Measurements from ENCODE around the gene TMEM161A. TPM values are rescaled to one million over a fixed set of nuclear protein-coding genes. Genes with fewer than 3 reads are reported as not detected.
A peak's percentile ranks its signal among the peaks of the same experiment; 100 is the strongest.
"Not testable (repeated sequence)": the region's sequence is repeated elsewhere in the genome, so short reads cannot be mapped to it uniquely, and the experiment has no call there.

Gene TMEM161A
- 21.8 and 26.2 TPM in 2 replicates for total RNA-seq (2014; rRNA removed; shearing (Covaris generic))

DNA sequence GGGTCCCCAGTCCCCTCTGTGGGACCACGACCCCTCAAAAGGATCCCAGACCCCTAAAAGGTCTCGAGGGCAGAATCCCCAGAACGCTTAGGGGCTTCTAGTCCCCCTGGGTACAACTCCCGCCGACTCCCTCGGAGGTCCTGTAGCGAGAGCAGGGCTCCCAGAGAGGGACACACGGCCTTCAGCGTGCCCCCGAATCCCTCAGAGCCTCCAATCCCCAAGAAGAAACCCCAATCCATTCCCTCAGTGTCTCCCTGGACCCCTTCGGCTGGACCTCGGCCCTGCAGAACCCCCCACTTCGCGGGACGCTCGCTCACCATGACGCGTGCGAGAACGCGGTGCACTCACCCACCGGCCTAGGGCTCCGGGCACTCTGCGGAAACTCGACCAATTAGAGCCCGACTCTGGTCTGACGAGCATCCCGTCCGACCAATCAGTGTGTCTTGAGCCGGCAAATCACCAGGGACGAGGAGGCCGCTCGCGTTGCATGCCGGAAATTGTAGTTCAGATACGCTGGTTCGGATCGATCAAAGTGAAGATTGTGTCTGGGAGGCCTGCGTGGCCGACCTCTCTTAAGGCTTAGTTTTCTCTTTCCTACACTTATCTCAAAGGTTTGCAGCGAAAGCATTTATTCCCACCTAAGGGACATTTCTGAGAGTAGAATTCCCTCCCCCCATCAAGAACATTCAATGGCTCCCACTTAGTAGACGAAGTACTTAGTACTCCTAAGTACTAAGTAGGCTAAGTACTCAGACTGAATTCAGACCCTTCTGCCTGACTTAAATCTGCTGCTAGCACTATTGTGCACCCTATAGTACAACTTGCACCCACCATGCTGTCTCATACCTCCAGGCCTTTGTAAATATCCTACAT is at the start of gene TMEM161A:
Gene TMEM161A, minus strand, starts transcription at position 370 of the 873 bp plus-strand sequence. Its CDS starts 50 bp downstream, at position 320.
- peak; percentile 99 for DNase-seq (ENCODE audit: low spot score)

DNA sequence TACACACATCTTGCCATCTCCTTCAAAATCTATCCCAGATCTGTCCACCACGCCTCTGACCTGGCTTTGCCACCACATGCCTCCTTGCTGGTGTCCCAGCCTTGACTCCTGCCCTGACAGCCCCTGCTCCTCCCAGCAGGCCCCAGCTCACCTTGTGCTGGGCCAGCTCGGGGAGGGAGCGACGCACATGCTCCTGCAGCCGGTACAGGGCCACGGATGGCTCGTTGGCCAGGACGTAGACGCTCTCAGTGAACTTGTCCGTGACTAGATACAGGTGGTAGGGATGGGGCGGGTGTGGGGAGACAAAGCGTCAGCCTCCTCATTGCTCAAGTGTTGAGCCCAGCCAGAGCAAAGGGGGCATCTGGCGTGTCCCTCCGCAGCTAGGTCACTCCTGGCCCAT is 48.5 kb upstream of the TMEM161A start:
- no peak for DNase-seq (ENCODE audit: low spot score)

DNA sequence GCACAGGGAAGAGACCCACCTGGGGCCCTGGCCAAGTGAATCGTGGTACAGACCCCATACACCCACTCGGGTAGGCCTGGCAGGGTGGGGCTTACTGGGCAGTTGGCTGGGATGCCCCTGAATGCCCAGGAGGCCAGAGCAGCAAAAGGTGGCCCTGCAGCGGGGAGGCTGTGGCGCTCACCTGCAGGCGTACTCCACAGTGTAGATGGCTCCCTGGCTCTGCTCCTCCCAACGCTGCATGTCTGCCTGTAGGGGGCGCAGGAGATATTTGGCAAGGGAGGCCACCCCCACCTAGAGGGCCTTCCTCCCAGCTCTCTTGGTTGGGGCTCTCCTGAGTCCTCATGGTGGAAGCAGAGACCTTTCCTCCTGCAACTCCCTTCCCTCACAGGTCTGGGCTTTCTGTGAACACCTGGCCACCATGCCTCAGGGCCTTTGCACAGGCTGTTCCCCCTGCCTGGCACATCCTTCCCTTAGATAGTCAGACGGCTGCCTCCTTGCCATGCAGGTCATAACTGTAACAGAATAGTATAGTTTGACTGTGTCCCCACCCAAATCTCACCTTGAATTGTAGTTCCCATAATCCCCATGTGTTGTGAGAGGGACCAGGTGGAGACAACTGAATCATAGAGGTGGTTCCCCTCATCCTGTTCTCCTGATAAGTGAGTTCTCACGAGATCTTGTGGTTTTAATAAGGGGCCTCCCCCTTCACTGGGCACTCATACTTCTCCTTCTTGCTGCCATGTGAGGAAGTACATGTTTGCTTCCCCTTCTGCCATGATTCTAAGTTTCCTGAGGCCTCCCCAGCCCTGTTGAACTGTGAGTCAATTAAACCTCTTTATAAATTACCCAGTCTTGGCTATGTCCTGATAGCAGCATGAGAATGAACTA is 47.8 kb upstream of the TMEM161A start:
- DNase-seq (ENCODE audit: low spot score): peak; percentile 53

DNA sequence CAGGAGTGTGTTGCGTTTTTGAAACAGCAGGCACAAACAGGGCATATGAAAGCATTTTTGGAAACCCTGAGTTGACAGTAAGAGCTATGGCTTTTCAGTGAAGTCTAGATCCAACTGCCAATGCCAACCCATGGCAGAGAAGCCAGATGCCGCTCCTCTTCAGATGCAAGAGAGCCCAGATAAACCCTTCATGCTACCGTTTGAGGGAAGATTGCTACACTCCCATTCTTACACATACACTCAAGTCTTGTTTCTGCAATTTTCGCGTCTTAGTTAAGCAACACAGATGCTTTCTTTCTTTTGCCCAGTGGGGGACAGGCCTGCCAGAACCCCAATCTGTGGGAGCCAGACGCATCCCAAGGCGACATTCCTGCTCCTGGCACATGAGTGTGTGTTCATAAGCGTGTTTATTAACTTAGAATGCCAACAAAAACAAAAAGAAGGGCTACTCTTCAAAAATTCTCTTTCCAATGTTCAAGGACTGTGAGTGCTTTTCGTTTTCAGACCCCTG is 43.3 kb upstream of the TMEM161A start:
- no peak for DNase-seq (ENCODE audit: low spot score)

DNA sequence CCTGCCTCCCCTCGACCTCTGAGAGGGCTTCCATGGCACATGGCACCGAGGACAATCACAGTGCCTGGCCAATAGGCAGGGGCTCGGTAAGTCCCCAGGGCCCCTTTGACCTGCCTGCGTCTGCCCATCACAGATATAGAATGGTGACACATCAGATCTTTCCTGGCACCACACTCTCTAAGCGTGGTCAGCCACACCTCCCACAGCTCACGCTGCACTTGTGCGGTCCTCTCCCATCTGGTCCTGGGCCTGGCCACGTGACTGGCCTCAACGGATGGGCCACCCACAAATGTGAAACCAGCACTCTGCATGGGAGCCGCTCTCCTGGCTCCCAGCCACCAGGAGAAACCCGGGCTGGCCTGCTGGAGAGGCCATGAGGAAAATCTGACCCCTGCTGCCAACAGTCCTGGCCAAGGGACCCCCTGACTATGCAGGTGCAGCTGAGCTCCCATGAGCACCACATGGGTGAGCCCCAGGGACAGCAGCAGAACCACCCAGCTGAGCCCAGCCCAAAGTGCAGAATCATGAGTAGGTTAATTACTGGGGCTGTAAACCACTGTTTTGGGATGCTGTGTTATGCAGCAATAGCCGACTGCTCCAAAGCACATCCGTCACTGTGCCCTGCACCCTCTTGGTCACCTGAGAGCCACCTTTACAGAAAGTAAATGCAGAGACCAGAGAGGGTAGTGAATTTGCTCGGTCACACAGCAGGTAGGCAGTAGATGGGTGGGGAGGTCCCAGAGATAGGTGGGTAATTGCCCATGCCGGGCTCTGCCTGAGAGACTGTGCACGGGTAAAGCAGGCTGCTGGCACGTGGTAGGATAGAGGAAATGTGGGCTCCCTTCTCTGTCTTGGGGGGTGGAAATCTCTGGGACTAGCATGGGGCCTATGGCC is 41.5 kb upstream of the TMEM161A start:
- DNase-seq (ENCODE audit: low spot score): peak; percentile 53

DNA sequence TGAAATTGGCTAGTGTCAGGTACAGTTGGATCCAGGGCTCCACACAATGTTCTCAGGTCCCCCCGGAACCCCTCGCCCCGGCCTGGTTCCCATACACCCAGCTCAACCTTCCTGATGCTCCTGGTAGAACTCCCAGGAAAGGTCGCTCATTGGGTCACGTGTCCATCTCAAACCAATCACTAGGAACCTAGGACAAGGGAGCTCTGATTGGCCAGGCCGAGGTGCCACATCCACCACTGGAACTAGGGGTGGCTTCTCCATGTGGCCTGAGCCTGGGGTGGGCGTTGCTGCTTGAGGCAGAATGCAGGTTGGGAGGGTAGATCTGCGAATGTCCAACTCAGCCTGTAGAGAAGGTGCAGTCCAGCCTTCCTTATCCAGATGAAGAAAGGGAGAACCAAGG is 38.7 kb upstream of the TMEM161A start:
- DNase-seq (ENCODE audit: low spot score): no peak

DNA sequence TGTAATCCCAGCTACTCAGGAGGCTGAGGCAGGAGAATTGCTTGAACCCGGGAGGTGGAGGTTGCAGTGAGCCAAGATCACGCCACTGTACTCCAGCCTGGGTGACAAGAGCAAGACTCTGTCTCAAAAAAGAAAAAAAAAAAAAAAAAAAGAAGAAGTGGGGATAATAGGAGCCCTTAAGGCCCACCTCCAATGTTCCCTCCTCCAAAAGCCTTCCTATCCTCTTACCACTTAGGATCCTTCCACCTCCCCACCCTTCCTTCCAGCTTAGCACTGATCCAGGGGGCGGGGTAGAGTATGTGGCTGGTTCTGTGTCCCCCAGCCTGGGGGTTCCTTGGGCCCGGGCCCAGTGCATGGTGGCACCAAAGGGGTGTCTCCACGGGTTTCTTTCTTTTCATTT is 35.0 kb upstream of the TMEM161A start:
- not testable (repeated sequence) for DNase-seq (ENCODE audit: low spot score)

DNA sequence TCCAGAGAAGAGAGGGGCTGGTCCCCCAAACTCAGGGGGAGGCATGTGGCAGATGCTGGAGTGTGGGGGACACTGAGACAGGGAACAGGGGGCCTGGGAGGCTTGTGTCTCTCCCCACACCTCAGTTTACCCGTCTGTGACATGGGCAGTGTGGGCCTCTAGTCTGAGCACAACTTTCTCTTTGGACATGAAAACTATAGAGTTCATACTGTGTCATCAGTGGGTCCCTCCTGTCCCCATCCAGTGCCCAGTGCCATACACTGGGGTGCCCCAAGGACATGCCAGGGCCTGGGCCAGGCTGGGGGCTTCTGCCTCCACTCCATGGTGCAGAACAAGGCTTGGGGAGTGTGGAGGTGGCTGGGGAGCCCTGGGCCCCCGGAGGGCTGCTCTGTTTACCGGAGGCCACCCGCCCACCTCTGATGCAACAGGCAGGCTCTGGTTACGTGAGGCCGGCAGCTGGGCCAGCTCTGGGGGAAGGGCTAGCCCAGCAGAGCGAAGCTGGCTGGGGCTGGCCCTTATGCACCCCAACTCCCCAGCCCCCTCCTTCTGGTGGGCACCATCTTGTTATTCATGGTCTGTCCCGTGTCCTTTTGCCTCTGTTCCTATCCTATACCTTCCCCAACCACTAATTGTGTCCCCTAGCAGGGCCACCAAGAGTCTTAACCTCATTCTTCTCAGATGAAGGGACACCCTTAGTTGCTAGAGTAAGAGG is 33.7 kb upstream of the TMEM161A start:
- DNase-seq (ENCODE audit: low spot score): peak; percentile 77

DNA sequence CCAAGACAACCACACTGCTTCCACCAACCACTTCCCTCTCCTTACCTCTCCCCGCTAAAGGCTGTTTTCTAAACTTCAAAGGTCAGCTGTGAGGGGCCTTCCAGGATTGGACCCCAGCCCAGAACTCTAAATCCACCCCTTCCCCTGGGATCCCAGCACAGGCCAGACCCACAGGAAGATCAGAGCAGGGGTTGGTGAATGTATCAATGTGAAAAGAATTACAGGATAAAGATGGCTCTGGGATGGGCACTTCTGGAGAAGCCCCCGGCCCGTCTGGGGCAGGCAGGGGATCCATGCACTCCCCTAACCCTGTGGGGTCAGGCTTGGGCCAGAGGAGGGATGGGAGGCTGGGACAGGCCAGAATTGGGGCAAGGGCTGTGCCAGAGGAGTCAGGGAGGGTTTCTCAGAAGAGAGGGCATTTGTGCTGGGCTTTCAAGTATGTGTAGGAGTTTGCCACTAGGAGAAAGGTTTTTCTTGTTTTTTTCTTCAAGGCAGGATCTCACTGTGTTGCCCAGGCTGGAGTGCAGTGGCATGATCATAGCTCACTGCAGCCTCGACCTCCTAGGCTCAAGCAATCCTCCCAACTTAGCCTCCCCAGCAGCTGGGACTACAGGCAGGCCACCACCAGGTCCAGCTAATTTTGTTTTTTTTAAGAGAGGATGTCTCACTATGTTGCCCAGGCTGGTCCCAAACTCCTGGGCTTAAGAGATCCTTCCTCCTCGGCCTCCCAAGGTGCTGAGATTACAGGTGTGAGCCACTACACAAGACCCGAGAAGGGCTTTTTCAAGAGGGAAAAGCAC is 32.8 kb upstream of the TMEM161A start:
- no peak for DNase-seq (ENCODE audit: low spot score)

DNA sequence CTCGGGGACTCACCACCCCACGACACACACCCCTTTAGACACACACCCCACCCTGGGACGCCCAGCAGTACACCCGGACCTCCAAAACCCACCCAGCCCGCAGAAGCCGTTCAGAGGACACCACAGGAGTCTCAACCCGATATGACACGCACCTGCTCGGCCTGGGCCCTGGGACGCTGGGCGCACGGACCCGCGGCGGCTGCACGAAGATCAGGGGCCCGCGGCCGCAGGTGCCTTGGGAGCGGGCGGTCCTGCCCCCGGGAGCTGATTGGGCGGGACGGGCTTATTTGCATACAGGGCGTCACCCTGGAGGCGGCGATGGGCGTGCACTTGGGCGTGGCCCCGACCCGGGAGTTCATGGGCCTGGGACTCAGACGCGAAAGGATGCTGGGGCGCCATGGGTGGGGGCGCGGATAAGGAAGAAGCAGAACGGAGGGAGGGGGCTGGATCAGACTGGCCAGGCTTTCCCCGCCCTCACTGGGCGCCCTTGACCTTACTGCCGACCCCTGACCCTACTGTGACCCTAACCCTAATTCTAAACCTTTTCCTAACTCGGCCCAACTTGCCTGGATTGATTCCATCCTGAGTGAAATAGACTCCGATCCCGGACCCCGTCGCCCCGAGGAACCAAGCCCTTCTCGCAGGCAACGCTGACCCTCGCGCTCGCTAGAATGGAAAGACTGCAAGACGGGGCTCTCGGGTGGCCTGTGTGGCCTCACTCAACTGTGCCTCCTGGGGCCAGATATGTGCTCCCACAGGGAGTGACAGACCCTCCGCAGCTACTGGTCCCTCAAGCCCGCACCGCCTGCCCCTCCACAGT is 32.0 kb upstream of the TMEM161A start, which contains the start of gene MEF2B:
Gene MEF2B, minus strand, starts transcription at position 211 of the 820 bp plus-strand sequence. CDS start 19,528 bp downstream, outside the sequence.
- DNase-seq (ENCODE audit: low spot score): no peak

DNA sequence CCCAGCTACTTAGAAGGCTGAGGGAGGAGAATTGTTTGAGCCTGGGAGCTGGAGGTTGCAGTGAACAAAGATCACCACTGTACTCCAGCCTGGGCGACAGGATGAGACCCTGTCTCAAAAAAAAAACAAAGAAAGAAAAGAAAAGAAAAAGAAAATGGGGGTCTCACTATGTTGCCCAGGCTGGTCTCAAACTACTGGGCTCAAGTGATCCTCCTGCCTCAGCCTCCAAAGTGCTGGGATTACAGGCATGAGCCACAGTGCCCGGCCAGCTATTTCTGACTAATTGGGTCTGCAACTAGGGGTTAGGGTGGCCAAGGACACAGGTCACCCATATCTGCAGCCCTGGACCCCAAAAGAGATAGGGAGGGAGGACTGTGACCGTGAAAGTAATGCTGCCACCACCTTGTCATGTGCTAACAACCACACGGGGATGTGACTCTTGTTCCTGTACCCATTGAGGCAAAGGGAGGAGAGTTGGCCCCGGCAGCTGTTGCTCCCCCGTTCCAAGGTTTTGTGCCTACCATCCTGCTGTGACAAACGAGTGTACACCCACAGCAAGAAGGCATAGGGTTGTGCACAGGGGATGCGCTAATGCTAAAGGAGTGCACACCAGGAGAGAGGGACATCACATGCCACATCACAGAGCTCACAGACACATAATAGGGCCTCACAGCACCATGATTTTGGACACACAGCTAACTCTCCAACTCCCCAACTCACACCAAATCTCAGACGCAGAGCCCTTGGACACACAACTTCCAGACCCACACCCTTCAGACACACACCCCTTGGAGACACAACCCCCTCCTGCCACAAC is 31.2 kb upstream of the TMEM161A start:
- DNase-seq (ENCODE audit: low spot score): no peak

DNA sequence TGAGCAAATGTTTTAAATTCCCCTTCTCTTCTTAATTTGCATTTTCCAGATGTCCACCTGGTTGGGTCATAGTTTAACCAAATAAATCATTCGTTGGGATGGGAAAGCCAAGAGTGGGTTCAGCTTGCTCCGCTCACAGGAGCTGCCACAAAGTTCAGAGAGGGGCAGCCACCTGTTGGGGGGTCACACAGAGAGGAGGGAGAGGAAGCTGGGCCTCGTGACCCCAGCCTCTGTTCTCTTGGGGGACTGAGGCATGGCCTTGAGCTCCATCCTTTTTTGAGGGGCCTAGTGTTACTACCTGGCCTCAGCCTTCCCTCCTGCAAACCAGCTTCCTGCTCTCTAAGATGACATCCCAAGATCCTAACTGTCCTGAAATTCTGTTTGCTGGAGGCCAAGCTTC is 29.3 kb upstream of the TMEM161A start:
- DNase-seq (ENCODE audit: low spot score): no peak

DNA sequence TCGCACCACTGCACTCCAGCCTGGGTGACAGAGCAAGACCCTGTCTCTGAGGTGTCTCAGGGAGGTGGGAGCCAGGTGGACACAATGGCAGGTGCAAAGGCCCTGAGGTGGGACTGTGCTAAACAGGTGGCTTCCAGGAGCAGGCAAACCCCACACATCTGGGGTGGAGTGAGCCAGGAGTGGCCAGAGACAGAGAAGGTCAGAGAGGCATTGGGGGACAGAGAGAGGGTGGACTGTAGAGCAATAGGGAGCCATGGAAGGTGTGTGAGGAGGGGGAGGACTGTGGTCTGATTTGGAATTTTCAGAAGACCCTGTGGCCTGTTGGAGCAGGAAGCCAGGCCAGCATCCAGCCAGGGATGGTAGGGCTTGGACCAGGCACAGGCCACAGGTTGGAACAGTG is 27.1 kb upstream of the TMEM161A start:
- DNase-seq (ENCODE audit: low spot score): no peak

DNA sequence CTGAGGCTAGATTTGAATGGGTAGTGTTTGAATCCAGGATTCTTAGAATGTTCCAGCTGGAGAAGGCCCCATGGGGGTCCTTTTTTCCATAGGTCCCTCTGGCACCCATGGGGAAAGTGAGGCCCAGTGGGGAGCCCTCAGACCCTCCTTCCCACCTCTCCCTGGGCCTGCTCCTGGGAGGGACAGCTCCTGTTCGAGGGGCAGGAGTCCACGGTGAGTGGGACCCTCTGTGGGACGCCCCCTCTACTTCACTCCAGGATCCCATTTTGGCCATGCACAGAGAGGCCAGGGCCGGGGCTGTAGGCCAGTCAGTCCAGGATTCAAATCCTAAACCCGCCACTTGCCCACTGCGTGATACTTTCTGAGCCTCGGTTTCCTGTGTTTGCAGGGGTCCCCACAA is 24.2 kb upstream of the TMEM161A start:
- no peak for DNase-seq (ENCODE audit: low spot score)

DNA sequence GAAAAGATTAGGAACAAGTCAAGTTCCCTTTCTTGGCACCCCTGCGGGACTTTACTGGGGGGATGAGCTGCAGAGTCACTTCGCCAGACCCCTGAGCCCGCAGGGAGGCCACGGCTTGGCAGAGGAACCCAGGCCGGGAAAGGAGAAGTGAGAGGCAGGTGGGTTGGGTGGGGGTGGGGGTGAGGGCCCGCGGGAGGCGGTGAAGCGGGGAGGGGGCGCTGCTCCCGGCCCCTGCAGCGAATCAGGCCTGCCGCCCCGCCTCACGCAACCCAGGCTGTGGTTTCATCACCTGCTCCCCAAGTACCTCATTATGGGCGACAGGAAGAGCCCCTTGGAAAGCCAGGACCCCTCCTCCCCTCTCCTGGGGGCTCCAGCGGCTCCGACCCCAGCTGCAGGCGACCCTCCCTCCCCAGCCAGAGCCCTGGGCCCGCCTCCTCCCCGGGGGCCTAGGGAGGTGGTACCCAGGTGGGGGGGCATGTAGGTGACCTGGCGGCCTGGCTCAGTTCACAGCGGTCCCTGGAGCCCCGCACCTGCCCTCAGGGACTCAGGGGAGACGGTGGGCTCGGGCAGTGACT is 22.3 kb upstream of the TMEM161A start:
- no peak for DNase-seq (ENCODE audit: low spot score)

DNA sequence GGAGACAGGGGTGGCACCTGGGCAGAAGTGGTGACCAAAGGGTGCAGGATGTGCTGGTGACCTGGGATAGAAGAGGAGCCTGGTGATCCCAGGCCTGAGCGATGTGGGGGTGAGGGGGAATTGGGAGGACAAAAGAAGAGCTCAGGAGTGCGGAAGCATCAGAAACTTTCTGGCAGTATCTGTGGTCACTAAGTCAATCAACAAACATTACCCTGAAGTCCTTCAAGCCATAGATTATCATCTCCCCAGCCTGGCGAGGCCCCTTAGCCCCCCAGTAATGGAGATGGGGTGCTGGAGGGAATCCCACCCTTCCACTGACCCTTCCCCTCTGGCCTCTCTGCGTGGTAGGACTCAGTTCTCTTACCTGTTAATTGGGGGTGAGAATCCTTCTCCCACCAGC is 21.3 kb upstream of the TMEM161A start:
- no peak for DNase-seq (ENCODE audit: low spot score)

DNA sequence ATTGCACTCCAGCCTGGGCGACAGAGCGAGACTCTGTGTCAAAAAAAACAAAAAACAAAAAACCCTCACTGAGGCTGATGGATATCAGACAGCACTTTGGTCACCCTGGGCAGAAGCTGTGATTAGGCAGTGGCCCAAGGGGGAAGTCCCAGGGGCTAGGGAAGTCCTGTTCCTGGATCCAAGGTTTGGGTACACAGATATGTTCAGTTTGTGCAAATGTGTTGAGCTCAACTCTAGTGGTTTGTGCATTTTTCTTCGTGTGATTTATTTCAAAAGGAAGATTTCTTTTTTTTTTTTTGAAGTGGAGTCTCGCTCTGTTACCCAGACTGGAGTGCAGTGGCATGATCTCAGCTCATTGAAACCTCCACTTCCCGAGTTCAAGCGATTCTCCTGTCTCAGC is 19.5 kb upstream of the TMEM161A start:
- no peak for DNase-seq (ENCODE audit: low spot score)
